Activated naive CD4-positive, alpha-beta T cell treated with Interleukin-2 at 50 U/mL for 16 hours (primary cell): ENCODE measurements around the gene KCTD3.

Source experiments
- DNase-seq: peaks from one replicate; pipeline ENCODE4 v3.0.0-alpha.2; 2020

Gene KCTD3

GRCh38 chr1:215606564-215607168, 39.6 kb downstream of the KCTD3 start:
- DNase-seq = no peak

GRCh38 chr1:215607412-215607811, 40.3 kb downstream of the KCTD3 start:
- DNase-seq = no peak

DNA sequence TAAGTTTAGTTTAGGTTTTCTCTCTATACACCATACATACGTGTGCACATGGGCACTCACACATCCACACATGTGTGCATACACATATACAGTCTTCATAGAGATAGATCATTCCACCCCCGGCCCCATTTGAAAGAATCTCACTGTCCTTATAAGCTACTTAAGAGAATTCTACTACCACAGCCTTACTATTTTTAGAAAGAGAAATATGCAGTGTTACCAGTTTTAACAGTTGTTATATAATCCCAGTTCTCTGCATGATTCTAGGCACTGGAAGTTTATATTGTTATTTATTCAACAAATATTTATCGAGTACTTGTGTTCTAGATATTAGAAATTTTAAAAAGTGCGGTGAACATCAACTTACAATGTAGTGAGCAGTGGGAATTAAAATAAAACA, 41.5 kb downstream of the KCTD3 start:
- no peak for DNase-seq

DNA sequence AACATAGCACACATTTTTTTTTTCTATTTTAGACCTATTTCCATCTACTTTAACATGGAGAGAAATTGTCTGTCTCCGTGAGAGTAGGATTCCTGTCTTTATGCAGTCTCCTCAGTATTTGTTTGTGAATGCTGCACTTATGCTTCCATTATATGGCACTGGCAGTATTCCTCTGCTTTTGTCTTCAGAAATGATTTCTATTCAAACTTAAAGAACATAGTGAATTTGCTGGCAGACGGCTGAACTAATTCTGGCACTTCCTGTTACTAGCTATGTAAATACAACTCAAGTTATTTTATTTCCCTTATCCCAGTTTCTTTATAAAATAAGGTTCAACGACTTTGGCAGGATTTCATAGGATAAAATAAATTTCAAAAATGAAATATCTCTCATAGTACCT, 45.3 kb downstream of the KCTD3 start:
- no peak for DNase-seq

DNA sequence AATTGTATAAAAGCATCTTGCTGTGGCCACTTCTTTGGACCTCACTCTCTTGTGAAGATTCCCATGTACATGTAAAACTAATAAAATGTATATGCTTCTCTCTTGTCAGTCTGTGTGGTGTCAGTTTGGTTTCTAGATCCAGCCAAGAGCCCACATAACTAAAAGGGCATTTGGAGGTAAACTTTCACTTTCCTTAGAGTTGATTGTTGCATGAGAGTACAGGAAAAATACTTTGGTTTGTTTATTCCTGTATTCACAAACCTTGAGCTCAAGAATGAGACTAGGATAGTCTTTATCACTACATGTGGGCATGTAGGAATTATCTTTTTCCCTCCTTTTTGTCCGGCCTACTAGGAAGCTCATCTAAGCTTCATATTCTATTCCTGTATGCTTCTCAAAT, 50.9 kb downstream of the KCTD3 start:
- no peak for DNase-seq

DNA sequence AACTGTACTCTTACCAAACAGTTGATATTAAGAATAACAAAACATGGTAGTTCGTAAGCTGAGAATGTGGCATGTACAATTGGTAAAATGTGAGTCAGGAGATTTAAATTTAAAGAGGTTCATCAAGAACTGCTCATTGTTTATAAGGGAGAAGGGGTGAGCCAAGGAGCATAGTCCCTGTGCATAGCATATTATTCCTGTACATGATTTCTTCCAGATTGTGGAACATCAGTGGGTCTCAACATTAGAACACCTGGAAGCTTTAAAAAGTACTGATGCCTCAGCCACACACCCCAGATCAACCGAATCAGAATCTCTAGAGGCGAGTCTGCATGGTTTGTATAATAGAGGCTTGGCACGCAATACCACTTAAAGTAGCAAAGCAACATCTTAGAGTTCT, 56.1 kb downstream of the KCTD3 start:
- no peak for DNase-seq

- no peak for DNase-seq
These were observed 58.8 kb downstream of the KCTD3 start for GRCh38 chr1:215625949-215626348.

DNA sequence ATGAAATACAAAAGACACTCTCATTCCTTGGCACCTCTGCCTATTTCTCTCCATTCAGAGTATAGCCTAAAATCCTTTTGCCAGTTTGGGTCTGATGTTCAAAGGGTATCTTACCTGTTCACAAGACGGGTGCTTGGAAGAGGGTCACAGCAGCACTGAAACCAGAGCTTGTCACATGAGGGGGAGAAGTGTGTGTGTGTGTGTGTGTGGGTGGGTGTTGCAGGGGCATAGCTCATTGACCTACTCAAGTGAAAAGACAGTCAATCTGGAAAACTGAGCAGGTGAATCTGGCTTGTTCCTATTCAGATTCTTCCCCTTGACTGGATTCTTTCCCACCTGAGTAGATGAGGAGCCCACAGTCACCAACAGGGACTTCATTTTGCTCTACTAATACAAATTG, 63.9 kb downstream of the KCTD3 start:
- DNase-seq = no peak

- no peak for DNase-seq
These were observed 64.4 kb downstream of the KCTD3 start for GRCh38 chr1:215631489-215631888.

DNA sequence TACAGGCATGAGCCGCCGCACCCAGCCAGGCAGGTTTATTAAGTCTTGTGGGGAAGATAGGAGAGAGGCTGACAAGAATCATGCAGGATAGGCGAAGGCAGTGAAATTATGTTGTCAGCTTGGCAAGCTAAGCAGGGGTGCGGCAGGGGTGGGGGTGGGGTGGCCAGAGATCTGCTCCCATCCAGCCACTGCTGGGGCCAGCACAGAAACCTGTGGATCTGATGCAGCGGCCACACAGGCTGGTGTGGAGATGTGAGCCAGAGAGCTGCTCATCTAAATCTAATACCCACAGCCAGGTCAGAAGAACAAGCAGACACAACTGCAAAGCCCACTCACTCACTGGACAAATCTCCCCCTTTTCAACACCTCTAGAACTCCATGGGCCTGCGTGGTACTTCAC, 68.7 kb downstream of the KCTD3 start:
- DNase-seq = no peak

DNA sequence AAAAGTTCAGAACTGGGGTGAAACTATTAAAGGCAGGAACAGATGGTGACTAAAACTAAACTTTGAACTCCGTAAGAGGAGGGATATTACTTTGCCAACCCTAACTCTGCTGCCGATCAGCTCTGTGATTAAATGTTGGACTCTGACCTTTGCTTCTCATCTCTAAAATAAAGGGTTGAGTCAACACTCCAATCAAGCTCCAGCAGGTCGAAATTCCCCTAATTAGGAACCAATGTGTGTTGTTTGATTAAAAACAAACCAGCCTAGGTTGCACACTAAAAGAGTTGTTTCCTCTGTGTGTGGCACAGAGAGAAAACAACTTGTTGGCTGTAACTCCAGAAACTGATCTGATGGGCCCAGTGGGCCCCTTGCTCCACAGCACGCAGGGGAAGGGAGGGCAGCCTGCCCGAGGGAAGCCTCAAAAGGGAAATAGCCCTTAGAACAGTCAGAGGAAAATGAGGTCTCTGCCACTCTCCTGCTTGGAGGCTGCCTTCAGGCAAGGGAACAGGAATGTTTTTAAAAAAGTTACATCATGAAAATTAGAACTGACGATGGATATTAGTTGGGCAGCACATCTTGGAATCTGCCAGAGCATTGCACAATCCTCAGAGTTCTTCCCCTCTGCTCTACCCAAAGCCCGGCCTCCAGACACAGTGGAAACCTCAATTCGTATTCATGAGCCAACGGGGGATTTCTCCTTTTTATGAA, 69.3 kb downstream of the KCTD3 start:
- DNase-seq = no peak

DNA sequence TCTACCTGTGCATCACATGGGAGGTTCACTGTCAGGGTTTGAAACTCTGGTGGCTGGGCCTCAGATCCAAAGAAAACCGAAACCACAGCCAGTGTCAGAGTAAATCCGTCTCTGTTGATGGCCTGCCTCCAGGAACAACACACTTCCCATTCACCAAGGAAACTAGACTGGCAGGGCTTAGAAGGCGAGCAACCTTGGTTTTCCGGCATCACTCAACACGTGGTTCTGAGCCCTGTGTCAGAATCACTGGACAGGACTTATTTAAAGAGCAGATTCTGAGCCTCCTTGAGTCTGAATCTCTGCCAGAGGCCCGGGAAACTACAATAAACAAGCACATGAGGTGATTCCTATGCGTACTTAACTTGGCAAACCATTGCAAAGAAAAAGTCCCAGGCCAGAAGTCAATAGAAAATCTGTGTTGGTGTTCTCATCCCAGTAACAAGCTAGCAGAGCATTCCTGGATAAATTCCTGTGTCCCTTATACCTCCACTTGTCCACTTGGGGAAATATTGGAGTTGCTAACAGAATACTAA, 70.0 kb downstream of the KCTD3 start:
- DNase-seq = no peak

GRCh38 chr1:215640429-215641148, 73.5 kb downstream of the KCTD3 start:
- no peak for DNase-seq

DNA sequence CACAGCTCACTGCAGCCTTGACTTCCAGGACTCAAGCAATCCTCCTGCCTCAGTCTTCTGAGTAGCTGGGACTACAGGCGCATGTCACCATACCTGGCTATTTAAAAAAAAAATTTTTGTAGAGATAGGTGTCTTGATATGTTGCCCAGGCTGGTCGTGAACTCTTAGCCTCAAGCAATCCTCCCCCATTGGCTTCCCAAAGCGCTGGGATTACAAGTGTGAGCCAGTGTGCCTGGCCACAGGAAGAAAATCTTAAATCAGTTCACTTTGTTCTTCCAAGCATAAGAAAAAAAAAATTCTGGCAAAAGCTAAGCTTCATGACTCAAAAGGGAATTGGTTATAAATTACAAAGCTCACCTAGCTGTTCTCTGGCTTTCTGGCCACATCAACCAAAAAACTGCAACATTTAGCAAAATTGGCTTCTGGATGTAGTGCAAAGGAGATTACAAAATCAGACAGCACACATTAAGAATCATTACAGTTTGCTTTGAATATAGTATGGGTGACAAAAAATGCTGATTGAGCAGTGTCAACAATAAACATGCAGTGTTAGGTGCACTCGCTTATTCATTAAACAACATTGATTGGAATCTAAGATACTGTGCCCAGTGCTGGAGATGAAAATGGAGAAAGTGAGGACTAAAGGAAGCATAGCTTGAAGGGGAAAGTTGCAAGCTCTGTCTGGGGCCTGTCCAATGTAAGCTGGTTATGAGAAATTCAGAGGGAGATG, 76.7 kb downstream of the KCTD3 start:
- no peak for DNase-seq

DNA sequence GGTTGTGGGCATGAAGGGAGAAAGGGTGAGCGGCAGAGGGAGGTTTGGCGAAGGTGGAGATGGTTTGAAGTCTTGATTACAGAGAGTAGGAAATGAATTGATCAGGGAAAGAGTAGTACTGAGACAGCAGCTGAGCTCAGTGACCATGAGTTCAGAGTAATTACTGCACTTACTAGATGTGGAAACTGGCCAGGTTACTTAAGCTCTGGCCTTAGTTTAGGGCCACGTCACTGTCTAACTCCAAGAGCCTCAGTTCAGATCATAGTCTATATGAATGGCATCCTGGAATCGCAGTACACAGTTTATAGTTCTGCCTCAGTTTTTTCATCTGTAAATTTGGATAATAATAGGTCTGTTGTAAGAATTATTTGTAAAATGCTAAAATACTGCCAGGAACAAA, 78.1 kb downstream of the KCTD3 start:
- no peak for DNase-seq

- DNase-seq = no peak
These were observed 78.8 kb downstream of the KCTD3 start for GRCh38 chr1:215645861-215646260.

DNA sequence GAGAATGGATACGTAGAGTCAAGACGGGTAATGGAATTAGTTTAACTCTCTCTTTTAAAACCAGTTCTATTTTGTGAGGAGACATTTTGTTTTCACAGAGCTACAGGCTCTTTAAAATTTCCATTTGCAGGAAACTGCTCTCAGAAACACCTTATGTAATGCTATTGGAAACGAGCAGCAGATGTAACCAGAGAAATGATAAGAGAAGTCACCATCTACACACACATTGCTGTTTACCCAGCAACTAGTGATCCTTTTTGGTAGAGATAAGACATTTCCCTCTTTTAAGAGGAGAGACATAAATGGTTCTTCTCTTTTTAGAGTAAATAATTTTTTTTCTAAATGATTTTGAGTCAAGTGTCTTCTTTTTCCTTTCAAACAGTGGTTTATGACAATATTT, 80.6 kb downstream of the KCTD3 start:
- no peak for DNase-seq

GRCh38 chr1:215648957-215649356, 81.9 kb downstream of the KCTD3 start:
- no peak for DNase-seq

- DNase-seq = no peak
These were observed 83.5 kb downstream of the KCTD3 start for GRCh38 chr1:215650446-215651149.

- no peak for DNase-seq
These were observed 84.8 kb downstream of the KCTD3 start for GRCh38 chr1:215651867-215652266.

DNA sequence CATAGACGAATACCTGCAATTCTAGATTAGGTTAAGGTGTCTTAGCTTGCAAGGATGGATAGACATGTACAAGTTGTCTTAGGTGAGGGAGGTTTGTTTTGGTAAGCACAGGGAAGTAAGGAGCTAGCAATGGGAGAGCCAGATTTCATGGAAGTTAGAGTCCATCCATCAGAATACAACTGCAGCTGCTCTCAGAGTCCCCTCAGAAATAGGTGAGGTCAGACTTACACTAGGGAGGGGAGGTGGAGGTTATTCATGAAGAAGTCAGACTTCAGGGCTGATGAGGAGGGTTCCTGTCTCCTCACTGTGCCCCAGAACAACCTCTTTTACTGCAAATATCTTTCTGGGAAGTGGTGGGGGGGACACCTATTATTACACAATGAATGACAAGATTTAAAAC, 85.3 kb downstream of the KCTD3 start:
- no peak for DNase-seq

DNA sequence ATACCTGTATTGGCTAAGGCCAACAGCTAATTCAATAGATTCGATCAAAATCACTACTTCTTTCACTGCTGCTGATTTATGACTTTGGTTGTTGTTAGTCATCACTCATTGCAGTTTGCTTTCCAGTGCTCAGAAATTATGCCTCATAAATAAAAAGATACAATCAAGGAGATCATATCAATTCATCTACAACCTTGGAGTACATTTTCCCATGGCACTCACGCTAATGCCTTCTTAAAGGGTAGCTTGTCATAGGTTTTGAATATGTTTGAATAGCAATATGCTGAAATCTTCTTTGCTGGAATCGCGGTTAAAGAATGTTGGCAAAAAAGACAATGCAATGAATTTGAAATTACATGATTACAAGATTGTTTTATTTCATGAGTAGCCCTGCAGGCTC, 89.9 kb downstream of the KCTD3 start:
- DNase-seq = no peak

DNA sequence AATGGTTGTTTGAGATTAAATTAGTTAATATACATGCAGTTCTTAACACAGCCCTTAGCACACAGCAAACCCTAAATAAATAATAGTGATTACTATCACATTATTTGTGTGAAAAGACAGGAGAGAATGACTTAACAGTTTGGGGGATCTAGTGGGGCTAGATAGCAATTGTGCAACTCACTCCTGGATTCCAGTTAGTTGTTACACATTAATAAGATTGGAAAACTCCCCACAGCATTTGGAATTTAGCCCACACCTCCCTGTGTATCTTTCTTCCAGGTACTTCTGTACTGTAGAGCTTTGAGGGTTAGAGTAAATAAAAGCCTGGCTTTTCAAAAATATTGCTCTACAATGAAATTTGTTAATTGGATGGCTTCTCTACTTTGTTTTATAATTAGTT, 93.2 kb downstream of the KCTD3 start:
- DNase-seq = no peak
